Measurements from ENCODE around the gene OR5V1.
"Not testable (repeated sequence)": the region's sequence is repeated elsewhere in the genome, so short reads cannot be mapped to it uniquely, and the experiment has no call there.

OR5V1 gene

DNA sequence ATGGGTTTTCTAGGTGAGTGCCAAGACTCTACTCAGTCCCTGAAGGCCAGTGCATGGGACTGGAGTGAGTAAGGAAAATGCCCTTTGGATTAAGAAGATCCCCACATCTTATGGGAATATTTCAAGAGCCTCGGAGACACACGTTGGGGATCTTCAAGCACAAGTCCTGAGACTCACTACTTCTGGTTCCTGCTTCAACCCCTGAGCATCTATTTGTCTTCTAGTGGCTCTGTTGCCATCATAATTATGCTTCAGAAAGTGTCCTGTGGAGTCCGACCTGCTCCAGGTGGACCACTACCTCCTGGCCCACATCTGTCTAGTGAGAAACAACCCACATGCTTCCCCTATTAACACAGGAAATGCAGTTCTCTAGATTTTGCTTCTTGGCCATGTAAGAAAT, at the start of gene OR5V1:
OR5V1 (minus strand) TSS at position 101 of the 400 bp plus-strand sequence. CDS start 12,670 bp downstream, outside the sequence.
- no peak for DNase-seq

DNA sequence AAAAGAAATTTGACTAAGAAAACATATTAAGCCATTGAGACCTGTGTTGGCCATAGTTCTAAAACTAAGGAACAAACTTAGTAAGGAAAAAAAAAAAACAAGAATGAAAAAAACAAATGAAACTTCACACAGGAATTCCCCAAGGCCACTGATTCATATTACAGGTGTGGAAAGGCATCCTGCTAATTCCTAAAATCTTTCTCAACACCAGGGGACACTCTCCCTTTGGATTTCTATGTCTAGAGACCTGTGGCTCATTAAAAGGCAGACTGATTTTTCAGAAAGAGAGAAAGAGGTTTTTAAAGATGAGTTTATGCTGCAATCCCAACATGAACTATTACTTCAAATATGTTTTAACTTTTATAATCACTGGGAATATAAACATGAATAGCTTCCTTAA, 45.9 kb upstream of the OR5V1 start, which contains the start of gene OR12D1:
OR12D1 (plus strand) TSS at position 341 of the 400 bp plus-strand sequence.
- no peak for DNase-seq

DNA sequence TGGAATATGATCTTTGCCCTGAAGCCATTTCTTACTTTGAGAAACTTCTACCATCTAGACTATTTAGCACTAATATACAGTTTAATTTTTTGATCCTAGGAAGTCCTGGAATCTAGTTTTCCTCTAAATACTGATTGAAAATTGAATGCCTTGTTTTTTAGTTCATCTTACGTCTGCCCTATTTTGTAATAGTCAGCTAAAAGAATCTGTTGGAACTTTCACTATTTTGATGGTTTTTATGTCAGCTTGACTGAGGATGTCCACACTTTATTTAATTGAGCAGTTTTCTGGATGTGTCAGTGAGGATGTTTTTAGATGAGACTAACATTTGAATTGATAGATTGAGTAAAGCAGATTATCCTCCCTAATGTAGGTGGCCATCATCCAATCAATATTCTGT, 35.1 kb upstream of the OR5V1 start:
- DNase-seq = no peak

- no peak for DNase-seq
Observed at GRCh38 chr6:29399525-29399924, 30.9 kb upstream of the OR5V1 start.

GRCh38 chr6:29395331-29395730, 26.7 kb upstream of the OR5V1 start, which contains the start of gene OR12D2:
TSS of gene OR12D2 (plus strand) at chr6:29395631. CDS start at chr6:29396700, 1,069 bp downstream.
- DNase-seq = no peak

DNA sequence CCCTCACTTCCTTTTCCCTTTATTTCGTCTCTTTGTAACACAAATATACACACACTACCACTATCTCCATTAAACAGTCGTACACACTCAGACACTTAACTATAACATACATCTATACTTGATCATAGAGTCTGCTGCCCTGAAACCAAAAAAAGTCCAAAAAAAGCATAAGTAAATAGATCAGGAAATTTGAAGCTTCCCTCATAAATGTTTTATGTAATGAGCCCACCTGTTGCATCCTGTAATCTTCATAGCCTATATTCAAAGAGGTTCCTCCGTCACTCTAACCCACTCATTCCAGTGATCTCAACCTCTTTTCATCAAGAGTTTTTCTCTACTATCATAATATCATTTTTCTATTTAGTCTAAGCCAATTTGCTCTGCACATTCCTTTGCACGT, 19.9 kb upstream of the OR5V1 start:
- DNase-seq = no peak

GRCh38 chr6:29376003-29376402, 7.3 kb upstream of the OR5V1 start:
- DNase-seq = no peak

- no peak for DNase-seq
Observed at GRCh38 chr6:29375191-29375590, 6.5 kb upstream of the OR5V1 start, which contains the start of gene OR12D3. TSS of gene OR12D3 (minus strand) at chr6:29375291. CDS start at chr6:29375287, 4 bp downstream.

DNA sequence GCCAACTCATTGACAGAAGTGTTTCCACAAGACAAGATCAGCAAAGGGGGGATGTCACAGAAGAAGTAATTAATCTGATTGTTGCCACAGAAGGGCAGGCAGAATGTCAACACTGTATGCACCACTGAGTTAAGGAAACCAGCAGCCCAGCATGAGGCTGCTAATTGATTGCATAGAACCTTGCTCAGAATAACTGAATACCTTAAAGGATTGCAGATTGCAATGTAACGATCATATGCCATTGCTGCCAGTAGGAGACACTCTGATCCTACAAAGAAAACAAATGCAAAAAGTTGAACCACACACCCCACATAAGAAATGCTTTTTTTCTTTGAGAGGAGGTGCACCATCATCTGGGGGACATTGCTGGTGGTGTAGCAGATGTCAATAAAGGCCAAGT, 13.1 kb downstream of the OR5V1 start:
- DNase-seq = no peak

DNA sequence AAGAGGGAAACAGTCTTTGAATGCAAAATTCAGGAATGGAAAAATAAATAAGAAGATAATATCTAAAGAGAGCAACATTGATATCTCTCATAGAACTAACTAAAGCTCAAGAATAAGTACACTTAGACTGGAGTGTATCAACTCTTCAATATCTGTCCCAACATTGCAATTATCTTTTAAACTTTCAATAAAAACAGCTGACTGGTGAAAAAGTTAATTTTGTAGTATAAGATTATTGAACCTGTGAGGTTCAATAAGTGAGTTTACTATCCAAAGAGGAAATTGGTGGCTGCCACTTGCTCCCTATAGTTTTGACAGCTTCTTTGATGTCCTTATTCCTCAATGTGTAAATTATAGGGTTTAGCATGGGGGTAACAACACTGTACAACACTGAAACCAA, 13.7 kb downstream of the OR5V1 start:
- no peak for DNase-seq

GRCh38 chr6:29349348-29349747, 19.3 kb downstream of the OR5V1 start:
- DNase-seq = not testable (repeated sequence)

DNA sequence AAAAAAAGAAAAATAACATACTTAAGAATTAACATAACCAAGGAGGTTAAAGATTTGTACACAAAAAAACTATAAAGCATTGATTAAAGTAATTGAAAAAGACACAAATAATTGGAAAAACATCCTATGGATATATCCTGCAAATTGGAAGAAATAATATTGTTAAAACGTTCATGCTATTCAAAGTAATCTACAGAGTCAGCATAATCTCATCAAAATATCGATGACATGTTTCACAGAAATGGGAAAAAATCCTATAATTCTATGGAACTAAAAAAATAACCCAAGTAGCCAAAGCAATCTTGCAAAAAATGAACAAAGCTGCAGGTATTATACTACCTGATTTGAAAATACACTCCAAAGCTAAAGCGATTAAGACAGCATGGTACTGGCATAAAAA, 23.3 kb downstream of the OR5V1 start:
- DNase-seq = no peak

DNA sequence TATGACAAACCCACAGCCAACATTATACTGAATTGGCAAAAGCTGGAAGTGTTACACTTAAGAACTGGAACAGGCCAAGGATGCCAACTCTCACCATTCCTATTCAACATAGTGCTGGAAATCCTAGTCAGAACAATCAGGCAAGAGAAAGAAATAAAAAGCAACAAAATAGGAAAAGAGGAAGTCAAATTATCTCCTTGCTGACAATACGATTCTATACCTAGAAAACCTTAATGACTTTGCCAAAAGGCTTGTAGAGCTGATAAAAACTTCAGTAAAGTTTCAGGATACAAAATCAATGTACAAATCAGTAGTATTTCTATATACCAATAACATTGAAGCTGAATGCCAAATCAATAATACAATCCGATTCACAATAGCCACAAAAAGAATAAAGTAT, 32.4 kb downstream of the OR5V1 start:
- no peak for DNase-seq

DNA sequence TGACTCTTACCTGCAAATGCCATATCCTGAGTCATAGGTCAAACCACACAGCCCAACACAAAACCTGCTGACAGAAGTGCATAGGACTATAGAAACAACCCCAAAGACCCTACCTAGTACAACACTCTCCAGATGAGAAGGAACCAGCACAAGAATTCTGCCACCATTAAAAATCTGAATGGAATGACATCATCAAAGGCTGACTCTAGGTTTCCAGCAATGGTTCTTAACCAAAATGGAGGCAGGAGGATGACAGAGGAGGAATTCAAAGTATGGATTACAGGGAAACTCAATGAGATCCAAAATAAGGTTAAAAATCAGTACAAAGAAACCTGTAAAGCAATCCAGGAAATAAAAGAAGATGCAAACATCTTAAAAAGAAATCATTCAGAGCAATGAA, 36.0 kb downstream of the OR5V1 start:
- DNase-seq = no peak

DNA sequence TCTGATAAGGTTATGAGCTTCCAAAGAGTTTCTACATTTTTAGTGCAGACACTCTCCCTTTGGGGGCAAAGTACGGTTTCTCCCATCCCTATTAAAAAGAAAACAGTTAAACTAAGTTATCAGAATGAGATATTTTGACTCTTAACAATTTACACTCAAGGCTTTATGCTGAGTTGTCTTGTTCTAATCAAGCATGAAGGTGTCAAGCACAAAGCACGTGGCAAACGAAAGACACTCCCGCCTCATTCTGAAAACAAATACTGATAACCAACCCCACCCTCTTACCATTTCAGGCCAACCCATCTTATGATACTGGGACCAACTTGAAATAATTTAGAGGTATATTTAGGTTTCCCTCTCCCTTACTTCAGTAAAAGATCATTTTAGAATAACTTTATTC, 42.9 kb downstream of the OR5V1 start:
- DNase-seq = no peak

- DNase-seq = not testable (repeated sequence)
Observed at GRCh38 chr6:29323332-29323731, 45.3 kb downstream of the OR5V1 start.

DNA sequence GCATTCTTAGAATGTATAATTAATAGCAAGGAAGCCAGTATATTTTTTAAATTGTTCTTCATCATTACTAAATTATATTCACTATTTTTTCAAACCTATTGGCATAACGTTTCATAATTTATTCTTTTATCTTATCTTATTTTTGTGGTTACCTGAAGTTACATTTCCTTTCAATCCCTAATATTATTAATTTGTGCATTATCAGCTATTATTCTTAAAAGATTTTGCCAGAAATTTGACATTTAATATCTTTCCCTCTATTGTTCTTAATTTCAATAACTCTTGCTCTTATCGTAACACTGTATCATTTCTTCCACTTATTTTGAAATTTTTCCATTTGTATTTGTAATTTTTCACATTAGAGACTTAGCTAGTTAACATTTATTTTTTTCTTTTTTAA, 48.7 kb downstream of the OR5V1 start:
- DNase-seq = no peak

Measured in CD4-positive, alpha-beta T cell treated with Interleukin-4 for 4 hours (primary cell).